NOMO-1 treated with dmso at 0.1 percent for 144 hours (cell line): ENCODE measurements around the gene SPINK9.
"Not testable (repeated sequence)": the region's sequence is repeated elsewhere in the genome, so short reads cannot be mapped to it uniquely, and the experiment has no call there.

Source experiments
- DNase-seq: peaks from one replicate; lab custom pipeline; 2025; ENCODE audit not compliant: unreplicated experiment; lab: John Stamatoyannopoulos, UW

SPINK9 gene

GRCh38 chr5:148335259-148335658 lies at the start of gene SPINK9:
Gene SPINK9, plus strand, starts transcription at chr5:148335559. Its CDS starts 55 bp downstream, at chr5:148335614.
- DNase-seq, result no peak

- DNase-seq, result no peak
These were observed 44.8 kb upstream of the SPINK9 start for GRCh38 chr5:148290271-148291195.

GRCh38 chr5:148297731-148298130 lies 37.6 kb upstream of the SPINK9 start:
- no peak for DNase-seq

GRCh38 chr5:148306446-148306845 lies 28.9 kb upstream of the SPINK9 start:
- no peak for DNase-seq

DNA sequence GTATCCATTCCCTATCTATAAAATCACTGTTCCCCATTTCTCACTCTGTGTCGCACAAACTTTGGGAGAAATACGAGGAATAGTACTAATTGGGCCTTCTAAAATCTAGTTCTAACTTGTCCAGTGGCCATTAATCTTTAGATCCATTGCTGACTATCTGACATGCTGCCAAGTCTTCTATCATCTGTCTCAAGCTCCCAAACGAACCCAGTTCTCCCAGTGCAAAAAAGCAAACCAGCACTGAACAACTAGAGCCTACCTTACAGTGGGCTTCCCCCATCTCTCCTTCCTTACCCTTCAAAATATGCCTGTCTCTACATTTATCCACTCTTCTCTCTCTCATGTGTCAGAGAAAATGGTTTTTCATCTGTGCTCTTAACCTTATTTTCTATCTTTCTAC lies 26.3 kb upstream of the SPINK9 start:
- DNase-seq, result no peak

DNA sequence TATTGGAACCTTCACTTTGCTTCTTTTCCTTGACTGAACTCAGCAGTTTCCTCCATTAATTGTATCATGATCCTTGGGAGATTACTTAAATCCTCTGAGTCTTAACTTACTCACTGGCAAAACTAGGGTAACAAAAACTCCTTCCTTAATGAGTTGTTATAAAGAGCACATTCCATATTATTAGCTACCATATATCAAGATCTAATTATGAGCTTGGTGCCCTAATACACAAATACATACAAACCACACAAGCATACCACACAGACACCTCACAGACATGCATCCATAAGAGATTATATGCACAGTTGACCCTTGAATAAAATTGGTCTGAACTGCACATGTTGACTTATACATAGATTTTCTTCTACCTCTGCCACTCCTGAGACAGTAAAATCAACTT lies 25.6 kb upstream of the SPINK9 start:
- DNase-seq, result no peak

- no peak for DNase-seq
These were observed 23.9 kb upstream of the SPINK9 start for GRCh38 chr5:148311484-148311883.

DNA sequence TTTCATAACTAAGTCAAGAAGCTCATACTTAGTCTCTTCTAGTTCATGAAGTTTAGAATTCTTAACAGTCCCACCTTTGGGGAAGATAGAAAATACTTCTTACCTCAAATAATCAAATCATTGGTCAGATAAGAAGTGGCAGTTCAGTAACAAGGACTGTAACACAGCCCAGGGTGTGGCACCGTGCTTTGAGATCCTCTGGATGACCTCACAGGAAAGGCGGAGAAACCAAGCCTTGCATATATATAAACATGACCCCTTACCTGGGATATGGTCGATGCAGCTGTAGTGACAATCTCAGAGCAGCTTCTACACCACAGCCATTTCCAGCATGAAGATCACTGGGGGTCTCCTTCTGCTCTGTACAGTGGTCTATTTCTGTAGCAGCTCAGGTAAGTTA lies 23.2 kb upstream of the SPINK9 start, which contains the start of gene SPINK7:
Gene SPINK7, plus strand, starts transcription at position 271 of the 400 bp plus-strand sequence. Its CDS starts 61 bp downstream, at position 332.
- no peak for DNase-seq

DNA sequence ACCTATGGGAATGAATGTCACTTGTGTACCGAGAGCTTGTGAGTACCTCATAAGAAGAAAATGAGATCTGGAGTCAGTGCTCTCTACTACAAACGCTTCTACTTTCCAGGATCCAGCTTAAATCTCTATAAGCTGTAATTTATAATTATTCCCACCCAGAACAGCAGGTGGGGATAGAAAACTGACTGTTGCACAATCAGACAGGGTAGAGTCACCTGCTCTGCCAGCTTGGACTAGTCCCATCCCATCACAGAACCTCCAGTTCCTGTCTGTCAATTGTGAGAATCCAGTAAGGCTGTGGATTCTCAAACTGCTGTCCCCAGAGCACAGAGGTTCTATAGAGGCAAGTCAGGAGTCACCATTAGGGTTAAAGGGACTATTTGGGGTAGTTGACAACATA lies 21.2 kb upstream of the SPINK9 start:
- no peak for DNase-seq

DNA sequence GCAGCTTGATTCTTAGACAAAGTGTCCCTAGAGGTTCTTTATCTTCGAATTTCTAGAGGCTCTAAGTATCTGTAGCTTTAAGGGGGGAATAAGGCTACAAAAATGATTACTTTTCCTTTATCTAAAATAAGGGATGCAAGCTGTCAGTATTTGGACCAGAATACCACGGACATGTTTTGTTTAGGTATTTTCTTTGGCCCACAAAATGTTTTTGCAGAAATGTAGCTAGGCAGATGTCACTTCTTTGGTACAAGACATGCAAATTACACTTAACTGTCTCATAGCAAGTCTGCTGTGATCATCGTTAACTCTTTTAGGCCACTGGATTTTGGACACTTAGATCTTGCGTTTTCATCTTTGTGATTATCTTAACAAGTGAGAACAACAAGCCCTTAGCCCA lies 20.6 kb upstream of the SPINK9 start:
- no peak for DNase-seq

GRCh38 chr5:148320011-148320963 lies 15.1 kb upstream of the SPINK9 start:
- not testable (repeated sequence) for DNase-seq

DNA sequence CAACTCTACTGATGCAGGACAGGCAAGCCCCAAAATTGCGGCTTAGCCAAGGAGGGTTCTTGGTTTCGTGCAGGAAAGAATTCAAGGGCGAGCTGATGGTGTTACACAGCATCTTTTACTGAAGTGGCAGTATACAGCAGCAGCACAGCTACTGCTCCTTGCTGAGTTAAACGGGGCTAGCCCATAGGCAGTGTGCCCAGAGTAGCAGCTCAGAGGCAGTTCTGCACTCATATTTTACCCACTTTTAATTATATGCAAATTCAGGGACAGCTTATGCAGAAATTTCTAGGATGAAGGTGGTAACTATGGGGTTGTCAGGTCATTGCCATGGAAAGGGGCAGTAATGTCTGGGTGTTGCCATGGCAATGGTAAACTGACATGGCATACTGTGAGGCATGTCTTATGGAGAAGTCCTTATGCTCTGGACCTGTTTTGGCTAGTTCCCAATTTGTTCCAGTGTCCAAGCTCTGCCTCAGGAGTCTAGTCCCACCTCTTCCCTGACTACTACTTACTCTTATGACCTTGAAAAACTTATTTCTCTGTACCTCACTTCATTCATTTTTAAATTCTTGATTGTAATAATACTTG lies 2.0 kb upstream of the SPINK9 start:
- no peak for DNase-seq

DNA sequence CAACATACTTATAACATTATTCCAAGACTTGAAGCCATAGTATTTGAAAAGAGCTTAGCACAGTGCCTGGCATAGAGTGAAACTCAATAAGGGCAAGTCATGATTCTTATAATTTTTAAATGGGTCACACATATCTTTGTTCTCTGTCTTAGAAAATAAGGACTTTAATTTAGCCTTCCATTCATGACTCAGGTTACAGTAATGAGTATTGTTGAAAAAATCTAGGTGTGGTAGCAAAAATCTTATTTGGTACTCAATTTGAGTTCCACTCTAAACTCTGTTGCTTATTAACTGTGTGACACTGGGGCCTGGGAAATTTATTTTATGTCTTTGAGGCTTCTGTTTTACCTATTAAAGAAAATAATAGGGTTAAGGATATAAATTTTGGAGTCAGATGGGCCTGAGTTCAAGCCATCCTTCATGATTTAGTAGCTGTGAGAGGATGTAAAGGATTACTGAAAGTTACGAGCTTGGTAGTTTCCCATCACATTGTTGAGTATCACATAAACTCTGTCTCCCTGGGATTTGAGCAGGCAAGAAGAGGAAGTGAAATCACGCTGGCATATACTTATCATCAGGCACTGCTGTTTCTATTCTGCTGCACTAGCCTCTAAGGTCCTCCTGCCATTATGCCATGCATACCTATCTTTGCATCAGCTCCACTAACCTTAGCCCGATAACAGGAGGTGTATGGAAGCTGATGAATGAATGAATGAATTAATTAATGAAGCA lies 1.5 kb downstream of the SPINK9 start:
- DNase-seq, result peak; percentile 13

GRCh38 chr5:148342371-148343045 lies 7.1 kb downstream of the SPINK9 start:
- DNase-seq, result no peak

GRCh38 chr5:148343046-148343407 lies 7.7 kb downstream of the SPINK9 start:
- DNase-seq, result no peak

GRCh38 chr5:148343603-148344487 lies 8.5 kb downstream of the SPINK9 start:
- DNase-seq, result peak; percentile 14

DNA sequence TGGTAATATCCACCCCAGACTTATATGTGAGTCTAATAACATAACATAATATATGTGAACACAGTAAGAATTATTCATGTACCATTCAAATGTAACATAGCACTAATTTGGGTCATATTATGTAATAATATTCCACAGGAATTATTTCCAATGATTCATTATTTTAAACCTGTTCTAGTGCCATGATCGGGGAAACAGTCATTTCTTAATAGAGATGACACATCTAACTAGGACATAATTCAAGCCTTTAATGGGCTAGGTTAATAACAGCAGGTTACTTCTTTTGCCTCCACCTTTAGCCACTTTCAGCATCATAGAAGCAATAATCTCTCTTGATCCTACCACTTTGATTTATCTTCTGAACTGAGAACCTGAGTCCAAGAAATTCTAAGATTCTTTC lies 12.3 kb downstream of the SPINK9 start:
- DNase-seq, result no peak

DNA sequence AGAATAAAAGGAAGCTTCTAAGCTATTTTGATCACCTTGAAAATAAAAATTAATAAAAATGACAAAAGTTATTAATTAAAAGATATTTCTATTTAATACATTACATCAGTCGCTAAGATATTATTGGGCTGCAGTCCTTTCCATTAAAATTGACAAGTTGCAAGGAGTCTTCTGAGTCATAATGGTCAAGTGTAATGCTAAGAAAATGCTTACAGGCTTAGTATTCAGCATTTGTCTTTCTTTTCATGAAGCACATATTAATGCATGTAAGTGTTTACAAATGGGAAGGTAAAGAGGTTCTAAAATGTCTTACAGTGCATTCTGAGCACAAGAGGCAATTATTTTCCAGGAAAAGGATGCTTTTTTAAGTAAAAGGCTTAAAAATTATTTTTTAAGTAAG lies 17.3 kb downstream of the SPINK9 start:
- no peak for DNase-seq

- no peak for DNase-seq
These were observed 18.3 kb downstream of the SPINK9 start for GRCh38 chr5:148353634-148354033.
